Spleen (tissue), 11 donors: Measurements from ENCODE around the gene MBNL1. TPM values are rescaled to one million over a fixed set of nuclear protein-coding genes. Genes with fewer than 3 reads are reported as not detected.
A peak's percentile ranks its signal among the peaks of the same experiment; 100 is the strongest.

Experiments
- DNase-seq: peaks from one replicate; pipeline ENCODE4 v3.0.0-alpha.2; 2020
- H3K27ac ChIP-seq, 8 donors: fragments of 200-600 bp; sonication (generic) in 7 of 8; 1 replicate in 4 of 8; 2 replicates in 4 of 8; pipeline versions ENCODE4 v1.5.0 to v1.8.0; 2016 to 2021; ENCODE audit warnings: inconsistent platforms in 4 of 8, mild to moderate bottlenecking in 4 of 8, moderate library complexity in 1 of 8
- H3K27me3 ChIP-seq, 7 donors: fragments of 200-600 bp; sonication (generic) in 6 of 7; replicated peaks in 1 of 7; 1 replicate in 4 of 7; 2 replicates in 3 of 7; pipeline versions ENCODE4 v1.5.0 to v1.8.0; 2016 to 2021; ENCODE audit warnings: inconsistent platforms in 3 of 7, mild to moderate bottlenecking in 1 of 7
- H3K36me3 ChIP-seq, 6 donors: fragments of 200-600 bp; sonication (generic) in 5 of 6; 1 replicate in 4 of 6; 2 replicates in 2 of 6; pipeline versions ENCODE4 v1.5.0 to v1.8.0; 2016 to 2021; ENCODE audit warnings: inconsistent platforms in 2 of 6
- H3K4me1 ChIP-seq, 6 donors: fragments of 200-600 bp; sonication (generic) in 5 of 6; 1 replicate in 3 of 6; 2 replicates in 3 of 6; pipeline versions ENCODE4 v1.5.0 to v1.8.0; 2016 to 2021; ENCODE audit warnings: inconsistent platforms in 3 of 6
- H3K4me3 ChIP-seq, 8 donors: fragments of 200-600 bp; sonication (generic) in 7 of 8; 1 replicate in 4 of 8; 2 replicates in 4 of 8; pipeline versions ENCODE4 v1.5.0 to v1.8.0; 2016 to 2021; ENCODE audit warnings: inconsistent platforms in 4 of 8, mild to moderate bottlenecking in 4 of 8, moderate library complexity in 2 of 8
- H3K9me3 ChIP-seq, 8 donors: fragments of 200-600 bp; sonication (generic) in 7 of 8; 1 replicate in 4 of 8; 2 replicates in 4 of 8; pipeline versions ENCODE4 v1.5.0 to v1.8.0; 2016 to 2021; ENCODE audit warnings: inconsistent platforms in 4 of 8
- POLR2A ChIP-seq, 3 donors: fragments of 450-650 bp; IDR thresholded peaks; one replicate each; pipeline ENCODE4 v1.5.1; 2017; ENCODE audit warnings: antibody characterized with exemption in 3 of 3, mild to moderate bottlenecking in 1 of 3
- POLR2AphosphoS5 ChIP-seq, 3 donors: sonication (generic); formaldehyde crosslinking; IDR thresholded peaks; one replicate each; pipeline ENCODE4 v1.5.1; 2017; ENCODE audit warnings: antibody characterized with exemption in 3 of 3
- WGBS, 5 donors: extraction: QIAGEN DNeasy Blood & Tissue Kit in 3 of 5; methylation state at CpG; one replicate each; pipeline versions ENCODE4 v1.1.5 to v1.1.7; 2013 to 2018; 5-methylcytosine and 5-hydroxymethylcytosine counted together
- intact Hi-C: fragments of 100-400 bp; cut with DNase I; formaldehyde crosslinking; loops from one replicate; pipeline ENCODE4 v1.15.0; 2023; ENCODE audit warnings: low total_unique reads
- polyA plus RNA-seq, 3 donors: library from polyadenylated mRNA; stranded (reverse); fragments of 200-250 nt; gene quantifications; one replicate each; pipeline ENCODE4 v1.2.1, GENCODE V29; 2013
- total RNA-seq, 7 donors: library from RNA; depleted of rRNA in 3 of 7; stranded (reverse); fragments of >200 nt in 3 of 7; fragmentation: NEBNext Ultra II Directional in 4 of 7; extraction: Animal tissue kit (Norgen Biotek cat#: 25700) in 4 of 7; gene quantifications; one replicate each; pipeline versions ENCODE4 v1.1.0 to v1.2.1, GENCODE V29; 2016 to 2021
- TF ChIP-seq, protein P1 (sequence below), 11 experiments: fragments of 200-600 bp in 7 of 11; fragments of 450-650 bp in 4 of 11; sonication (generic) in 4 of 11; IDR thresholded peaks in 8 of 11; conservative IDR thresholded peaks in 3 of 11; 1 replicate in 7 of 11; 2 replicates in 4 of 11; pipeline versions ENCODE4 v1.4.0 to v1.8.0; 2016 to 2021; ENCODE audit warnings: antibody characterized with exemption in 11 of 11, inconsistent platforms in 4 of 11, mild to moderate bottlenecking in 1 of 11
- donor health status: healthy with polysubstance abuse.
- donor health status: DM: no; HTN: no; CAD: no; lungs with moderate emphysema.
- donor health status: DM: no; HTN: no; CAD: no.
- donor health status: Bipolar disorder and iron deficiency.
- donor health status: healthy.
- donor health status: DM: no; HTN: no; CAD: no.
- donor health status: DM: yes; HTN: yes; CAD: no.

MBNL1 gene
- total and polyA plus RNA-seq, 10 donors = 64.7 to 491 (median 296) TPM

DNA sequence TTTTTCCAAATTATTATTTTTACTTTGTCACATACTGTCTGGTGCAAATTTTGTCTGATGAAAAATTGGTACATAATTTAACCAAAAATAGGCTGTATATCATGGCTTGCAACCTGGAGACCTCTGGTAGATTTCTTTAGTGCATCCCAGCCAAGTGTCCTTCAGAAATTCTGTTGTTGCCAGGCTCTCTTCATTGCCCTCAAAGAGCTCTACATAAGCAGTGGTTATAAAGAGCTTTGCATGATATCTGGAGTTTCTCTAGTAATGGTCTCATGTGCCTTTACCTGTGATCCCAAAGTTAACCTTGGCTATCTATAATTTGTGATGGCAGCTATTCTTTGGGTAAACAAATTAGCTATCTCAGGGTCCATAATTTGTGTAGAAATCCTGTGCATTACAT, 157.7 kb downstream of the MBNL1 start:
- peak overlapping the region in 5 of 8 donors; percentile 13 to 53 (median 34) for H3K27ac ChIP-seq
- H3K36me3 ChIP-seq = peaks cover 0 to 36% (median 12%) of the 10 kb centered on the region in 6 donors
- intact Hi-C loops = no loop called here
- H3K27me3 ChIP-seq = no peaks in the 10 kb centered on the region
- no peak overlapping the region for H3K4me3 ChIP-seq
- H3K4me1 ChIP-seq = peaks cover 0 to 53% (median 15%) of the 10 kb centered on the region in 6 donors
- DNase-seq = no peak
- H3K9me3 ChIP-seq = no peaks in the 10 kb centered on the region
- TF ChIP-seq, protein P1, sequence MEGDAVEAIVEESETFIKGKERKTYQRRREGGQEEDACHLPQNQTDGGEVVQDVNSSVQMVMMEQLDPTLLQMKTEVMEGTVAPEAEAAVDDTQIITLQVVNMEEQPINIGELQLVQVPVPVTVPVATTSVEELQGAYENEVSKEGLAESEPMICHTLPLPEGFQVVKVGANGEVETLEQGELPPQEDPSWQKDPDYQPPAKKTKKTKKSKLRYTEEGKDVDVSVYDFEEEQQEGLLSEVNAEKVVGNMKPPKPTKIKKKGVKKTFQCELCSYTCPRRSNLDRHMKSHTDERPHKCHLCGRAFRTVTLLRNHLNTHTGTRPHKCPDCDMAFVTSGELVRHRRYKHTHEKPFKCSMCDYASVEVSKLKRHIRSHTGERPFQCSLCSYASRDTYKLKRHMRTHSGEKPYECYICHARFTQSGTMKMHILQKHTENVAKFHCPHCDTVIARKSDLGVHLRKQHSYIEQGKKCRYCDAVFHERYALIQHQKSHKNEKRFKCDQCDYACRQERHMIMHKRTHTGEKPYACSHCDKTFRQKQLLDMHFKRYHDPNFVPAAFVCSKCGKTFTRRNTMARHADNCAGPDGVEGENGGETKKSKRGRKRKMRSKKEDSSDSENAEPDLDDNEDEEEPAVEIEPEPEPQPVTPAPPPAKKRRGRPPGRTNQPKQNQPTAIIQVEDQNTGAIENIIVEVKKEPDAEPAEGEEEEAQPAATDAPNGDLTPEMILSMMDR (IDR thresholded peaks at IDR 0.05 in 8 of 11, conservative IDR thresholded peaks at IDR 0.05 in 3 of 11) = no peak
- no peak for TF ChIP-seq POLR2A (IDR thresholded peaks at IDR 0.05)
- TF ChIP-seq POLR2AphosphoS5 (IDR thresholded peaks at IDR 0.05) = no peak

DNA sequence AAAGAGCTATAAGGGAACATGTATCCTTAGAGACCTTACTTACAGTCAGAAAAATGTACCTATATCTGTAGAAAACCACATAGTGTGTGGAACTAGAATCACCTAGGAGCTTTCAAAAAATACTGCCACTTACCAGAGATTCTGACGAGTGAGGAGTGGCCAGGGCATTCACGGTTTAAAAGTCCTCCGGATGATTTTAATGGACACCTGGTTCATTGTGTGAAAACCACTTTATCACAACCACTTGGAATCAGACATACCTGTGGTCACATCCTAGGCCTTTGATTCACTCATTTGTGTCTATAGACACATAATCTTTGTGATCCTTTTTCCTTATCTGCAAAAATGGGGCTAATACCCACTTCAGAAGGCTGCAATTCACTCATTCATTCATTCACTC, 159.8 kb downstream of the MBNL1 start:
- intact Hi-C loops = no loop called here
- WGBS, 5 donors = 90 to 94% (median 91%) methylated on average over 3 of the region's 3 CpGs
- peak overlapping the region in 5 of 8 donors; percentile 2 to 20 (median 6) for H3K27ac ChIP-seq

DNA sequence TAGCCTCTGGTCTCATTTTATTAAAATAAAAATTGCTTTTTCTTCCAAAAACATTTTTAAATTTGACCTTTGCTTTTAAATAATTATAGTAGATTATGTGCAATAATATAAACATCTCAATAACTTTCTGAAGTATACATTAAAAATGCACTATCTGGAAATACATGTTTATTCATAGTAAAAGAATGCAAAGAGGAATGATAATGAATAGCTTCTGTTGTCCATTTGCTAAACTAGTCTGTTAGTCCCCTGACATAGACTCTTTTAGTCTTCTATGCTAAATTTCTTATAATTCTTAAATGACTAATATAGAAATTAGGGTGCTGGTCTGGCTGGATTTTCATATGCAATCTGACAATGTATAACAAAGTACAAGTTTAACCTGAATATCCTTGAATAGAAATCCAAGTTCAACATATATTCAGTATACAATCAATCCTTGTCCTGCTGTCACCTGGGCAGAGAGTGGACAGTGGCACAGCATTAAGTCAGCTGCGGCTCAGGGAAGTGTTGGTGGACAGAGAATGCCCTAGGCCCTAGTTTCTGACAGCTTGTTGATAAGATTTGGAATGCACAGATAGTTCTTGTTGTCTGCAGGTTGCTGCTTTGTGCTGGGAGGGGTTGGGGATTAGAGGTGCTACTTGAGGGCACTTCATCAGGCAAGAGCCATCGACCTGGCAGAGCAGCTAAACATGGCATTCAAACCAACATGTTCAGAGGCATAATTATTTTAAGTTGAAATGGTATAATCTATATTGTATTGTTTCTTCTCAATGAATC, 161.7 kb downstream of the MBNL1 start:
- Histone ChIP-seq H3K27ac (peak overlapping the region in 1 of 8 donors; percentile 62), H3K27me3 (no peaks in the 10 kb centered on the region)

More for the DNA sequence above, 159.8 kb downstream of the MBNL1 start:
- peaks cover 0 to 12% (median 10%) of the 10 kb centered on the region in 8 donors for H3K9me3 ChIP-seq
- DNase-seq = no peak
- H3K36me3 ChIP-seq = peaks cover 0 to 53% (median 28%) of the 10 kb centered on the region in 6 donors
- no peaks in the 10 kb centered on the region for H3K27me3 ChIP-seq
- H3K4me1 ChIP-seq = peaks cover 0 to 47% (median 12%) of the 10 kb centered on the region in 6 donors
- H3K4me3 ChIP-seq = no peak overlapping the region
- TF ChIP-seq, protein P1 (IDR thresholded peaks at IDR 0.05 in 8 of 11, conservative IDR thresholded peaks at IDR 0.05 in 3 of 11) = no peak
- TF ChIP-seq POLR2A (IDR thresholded peaks at IDR 0.05) = no peak
- TF ChIP-seq POLR2AphosphoS5 (IDR thresholded peaks at IDR 0.05) = no peak

More for the DNA sequence above, 161.7 kb downstream of the MBNL1 start:
- TF ChIP-seq, protein P1 (IDR thresholded peaks at IDR 0.05 in 8 of 11, conservative IDR thresholded peaks at IDR 0.05 in 3 of 11) = no peak
- no peak for TF ChIP-seq POLR2AphosphoS5 (IDR thresholded peaks at IDR 0.05)
- no peak for TF ChIP-seq POLR2A (IDR thresholded peaks at IDR 0.05)
- intact Hi-C loops = no loop called here
- 82 to 100% (median 89%) methylated on average over 2 of the region's 2 CpGs for WGBS, 5 donors
- Histone ChIP-seq H3K4me3 (no peak overlapping the region), H3K36me3 (peaks cover 0 to 70% (median 39%) of the 10 kb centered on the region in 6 donors), H3K9me3 (peaks cover 0 to 30% (median 21%) of the 10 kb centered on the region in 8 donors), H3K4me1 (peaks cover 0 to 60% (median 13%) of the 10 kb centered on the region in 6 donors)
- no peak for DNase-seq
